GM18870 (cell line): ENCODE data around the gene C1QTNF1.
"Not testable (repeated sequence)": the region's sequence is repeated elsewhere in the genome, so short reads cannot be mapped to it uniquely, and the experiment has no call there.

Experiments
- ATAC-seq: cut with Tn5 transposase; IDR thresholded peaks from one replicate; pipeline ENCODE4 v1.9.1; 2021; ENCODE audit warnings: moderate library complexity; ENCODE audit not compliant: unreplicated experiment

Gene C1QTNF1

GRCh38 chr17:79050551-79050950 lies 26.6 kb downstream of the C1QTNF1 start:
- no peak for ATAC-seq

- no peak for ATAC-seq
These were observed 27.3 kb downstream of the C1QTNF1 start for GRCh38 chr17:79051306-79051705.

- no peak for ATAC-seq
These were observed 28.2 kb downstream of the C1QTNF1 start for GRCh38 chr17:79052131-79052530.

- ATAC-seq = no peak
These were observed 29.4 kb downstream of the C1QTNF1 start for GRCh38 chr17:79053251-79053925.

- ATAC-seq = no peak
These were observed 30.4 kb downstream of the C1QTNF1 start for GRCh38 chr17:79054200-79054960.

- ATAC-seq = no peak
These were observed 31.2 kb downstream of the C1QTNF1 start for GRCh38 chr17:79055197-79055596.

- no peak for ATAC-seq
These were observed 33.9 kb downstream of the C1QTNF1 start for GRCh38 chr17:79057737-79058385.

GRCh38 chr17:79062691-79063090 lies 38.7 kb downstream of the C1QTNF1 start:
- ATAC-seq = no peak

GRCh38 chr17:79064026-79064425 lies 40.1 kb downstream of the C1QTNF1 start:
- no peak for ATAC-seq

- no peak for ATAC-seq
These were observed 41.2 kb downstream of the C1QTNF1 start for GRCh38 chr17:79065105-79065670.

- ATAC-seq = no peak
These were observed 43.0 kb downstream of the C1QTNF1 start for GRCh38 chr17:79066963-79067362.

GRCh38 chr17:79070266-79070880 lies 46.4 kb downstream of the C1QTNF1 start:
- no peak for ATAC-seq

GRCh38 chr17:79071161-79071740 lies 47.3 kb downstream of the C1QTNF1 start:
- no peak for ATAC-seq

- no peak for ATAC-seq
These were observed 48.6 kb downstream of the C1QTNF1 start for GRCh38 chr17:79072544-79072943.

- no peak for ATAC-seq
These were observed 49.2 kb downstream of the C1QTNF1 start for GRCh38 chr17:79073016-79073705.

- no peak for ATAC-seq
These were observed 49.7 kb downstream of the C1QTNF1 start for GRCh38 chr17:79073706-79074088.

GRCh38 chr17:79074121-79074648 lies 50.2 kb downstream of the C1QTNF1 start:
- not testable (repeated sequence) for ATAC-seq

- no peak for ATAC-seq
These were observed 50.9 kb downstream of the C1QTNF1 start, which contains the start of gene ENGASE for GRCh38 chr17:79074649-79075445. ENGASE (plus strand) TSS chr17:79074824; CDS start chr17:79074945, 121 bp downstream.

GRCh38 chr17:79075446-79075750 lies 51.4 kb downstream of the C1QTNF1 start:
- no peak for ATAC-seq
